Panc1 (cell line): ENCODE data around the gene CYTH4. TPM values are rescaled to one million over a fixed set of nuclear protein-coding genes. Genes with fewer than 3 reads are reported as not detected.

Experiments used
- ATAC-seq: fragments of 200-7000 bp; cut with Tn5 transposase; 2 replicates; pipeline ENCODE4 v1.9.1; 2020; ENCODE audit warnings: mild to moderate bottlenecking, moderate library complexity
- BruUV-seq: library from RNA; stranded (reverse); fragments of 400-500 nt; replicated peaks from 2 replicates; lab custom pipeline; 2021; lab: Mats Ljungman, UMichigan
- CTCF ChIA-PET: fragments of 300-600 bp; sonication (Branson Sonifier 250); formaldehyde crosslinking; loops from one replicate; lab custom pipeline; 2022; ENCODE audit warnings: antibody characterized with exemption; lab: Charles Lee
- POLR2A ChIA-PET: fragments of 300-600 bp; sonication (Branson Sonifier 250); formaldehyde crosslinking; loops from one replicate; lab custom pipeline; 2022; ENCODE audit warnings: antibody characterized with exemption; lab: Charles Lee
- DNase-seq: peaks from one replicate; pipeline ENCODE4 v3.0.0-alpha.2; 2010; ENCODE audit warnings: low read depth, low spot score
- H3K27ac ChIP-seq: 2 replicates; pipeline ENCODE4 v1.5.1; 2011; ENCODE audit warnings: mild to moderate bottlenecking, low read length, inconsistent platforms
- H3K27me3 ChIP-seq: fragments of 200-500 bp; sonication (Bioruptor generic); 2 replicates; pipeline ENCODE4 v1.6.0; 2014; ENCODE audit warnings: low read length, inconsistent platforms; ENCODE audit not compliant: control insufficient read depth, insufficient read depth
- H3K36me3 ChIP-seq: fragments of 200-500 bp; sonication (Bioruptor generic); 2 replicates; pipeline ENCODE4 v1.5.1; 2014; ENCODE audit warnings: inconsistent platforms, mild to moderate bottlenecking, low read length, moderate library complexity; ENCODE audit not compliant: control insufficient read depth, insufficient read depth
- H3K4me1 ChIP-seq: 2 replicates; pipeline ENCODE4 v1.5.1; 2011; ENCODE audit warnings: inconsistent platforms, mild to moderate bottlenecking, low read length, moderate library complexity; ENCODE audit not compliant: control insufficient read depth, insufficient read depth
- H3K4me3 ChIP-seq, 2 experiments: 2 replicates each; pipeline ENCODE4 v1.5.1; 2011 to 2012; ENCODE audit warnings: low read depth in 2 of 2, low read length in 2 of 2, mild to moderate bottlenecking in 2 of 2, inconsistent platforms in 1 of 2, moderate library complexity in 1 of 2
- H3K9me3 ChIP-seq: fragments of 200-500 bp; sonication (Bioruptor generic); 2 replicates; pipeline ENCODE4 v1.5.1; 2014; ENCODE audit warnings: low read depth, mild to moderate bottlenecking, inconsistent platforms, low read length, moderate library complexity; ENCODE audit not compliant: control insufficient read depth, insufficient read depth
- POLR2AphosphoS5 ChIP-seq: IDR thresholded peaks from 2 replicates; pipeline ENCODE4 v1.6.1; 2012; ENCODE audit warnings: mild to moderate bottlenecking, low read depth, low read length, moderate library complexity
- SIN3A ChIP-seq: IDR thresholded peaks from 2 replicates; pipeline ENCODE4 v1.6.1; 2012; ENCODE audit warnings: low read depth, mild to moderate bottlenecking, low read length, moderate library complexity, borderline replicate concordance; ENCODE audit not compliant: insufficient read depth
- TCF7L2 ChIP-seq: IDR thresholded peaks from 2 replicates; pipeline ENCODE4 v1.6.1; 2011; ENCODE audit warnings: mild to moderate bottlenecking, low read depth, low read length, inconsistent platforms
- in situ Hi-C: cut with HindIII; loops from 2 replicates; pipeline ENCODE4 v1.10.0; 2016; ENCODE audit warnings: low sequenced_read_pairs, low pct_unique_long_range_greater_than_20kb
- intact Hi-C: fragments of 100-400 bp; cut with micrococcal nuclease; formaldehyde crosslinking; loops from one replicate; pipeline ENCODE4 v1.10.0; 2022; ENCODE audit not compliant: unreplicated experiment
- total RNA-seq: library from RNA; stranded (reverse); gene quantifications from one replicate; pipeline ENCODE4 v1.2.1, GENCODE V29; 2021; ENCODE audit not compliant: unreplicated experiment
- TF ChIP-seq, protein P1 (sequence below), 2 experiments: IDR thresholded peaks; 2 replicates each; pipeline ENCODE4 v1.6.1; 2011 to 2012; ENCODE audit warnings: low read depth in 2 of 2, control low read depth in 1 of 2, low read length in 1 of 2, mild to moderate bottlenecking in 1 of 2, moderate library complexity in 1 of 2; ENCODE audit not compliant: insufficient read depth in 1 of 2
- TF ChIP-seq, protein P2 (sequence below): fragments of 450-650 bp; IDR thresholded peaks from 2 replicates; pipeline ENCODE4 v1.5.1; 2017; ENCODE audit warnings: mild to moderate bottlenecking

Gene CYTH4
- total RNA-seq, 1 experiment from 2014 or later: 1.3 TPM

DNA sequence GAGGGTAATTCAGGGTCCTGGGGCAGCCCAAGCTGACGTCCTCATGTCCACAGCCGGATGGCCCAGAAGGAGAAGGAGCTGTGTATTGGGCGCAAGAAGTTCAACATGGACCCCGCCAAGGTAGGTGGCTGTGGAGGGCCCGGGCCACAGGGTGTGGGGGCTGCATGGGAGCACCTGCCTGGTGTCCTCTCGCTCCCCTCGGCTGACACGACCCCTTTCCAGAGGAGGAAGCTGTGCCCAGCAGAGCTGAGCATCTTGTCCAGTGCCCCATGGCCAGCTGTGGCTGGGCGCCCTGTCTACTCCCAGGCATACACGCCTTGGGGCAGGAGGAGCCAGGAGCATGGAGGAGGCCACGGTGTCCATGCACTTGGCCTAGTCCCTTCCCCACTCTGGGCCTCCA is 13.6 kb downstream of the CYTH4 start:
- intact Hi-C loops: no loop called here
- H3K36me3 ChIP-seq: no peaks in the 10 kb centered on the region

DNA sequence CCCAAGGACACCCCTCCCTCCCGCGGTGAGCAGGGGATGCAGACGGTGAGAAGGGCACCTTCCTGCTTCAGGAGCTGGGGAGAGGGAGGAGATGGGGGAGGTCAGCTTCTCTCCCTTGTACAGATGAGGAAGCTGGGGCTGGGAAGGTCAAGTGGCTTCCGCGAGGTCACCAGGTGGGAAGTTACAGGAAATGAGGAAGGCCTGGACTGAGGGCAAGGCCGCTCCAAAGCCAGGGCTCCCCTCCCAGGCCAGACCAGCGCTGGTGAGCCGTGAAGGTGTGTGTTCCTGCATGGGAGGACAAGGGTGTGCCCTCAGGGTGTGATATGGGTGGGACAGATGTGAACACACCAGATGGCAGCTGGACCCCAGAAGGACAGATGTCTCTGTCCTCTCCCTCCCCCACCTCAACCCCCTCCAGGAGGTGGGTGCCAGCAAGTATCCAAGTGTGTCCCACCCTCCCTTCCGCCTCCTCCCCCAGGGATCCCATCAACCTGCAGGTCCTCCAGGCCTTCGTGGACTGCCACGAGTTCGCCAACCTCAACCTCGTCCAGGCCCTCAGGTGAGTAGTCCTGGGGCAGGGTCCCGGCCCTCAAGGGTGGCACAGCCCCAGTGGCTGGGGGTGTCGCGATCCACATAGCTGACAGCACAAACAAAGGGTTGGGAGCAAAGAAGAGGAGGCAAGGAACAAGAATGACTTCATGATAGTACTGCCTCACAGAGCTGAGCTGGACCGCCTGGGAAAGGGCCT is 16.6 kb downstream of the CYTH4 start:
- intact Hi-C loops (no loop called here), in situ Hi-C loops (no loop called here)
- H3K27ac ChIP-seq: no peak overlapping the region
- CTCF ChIA-PET: interaction anchor here (0.5 kb wide), 1 partner anchor 132 kb away, joined by 3 read pairs; no protein-coding TSS in a partner anchor
- H3K36me3 ChIP-seq: no peaks in the 10 kb centered on the region
- TF ChIP-seq, protein P1, sequence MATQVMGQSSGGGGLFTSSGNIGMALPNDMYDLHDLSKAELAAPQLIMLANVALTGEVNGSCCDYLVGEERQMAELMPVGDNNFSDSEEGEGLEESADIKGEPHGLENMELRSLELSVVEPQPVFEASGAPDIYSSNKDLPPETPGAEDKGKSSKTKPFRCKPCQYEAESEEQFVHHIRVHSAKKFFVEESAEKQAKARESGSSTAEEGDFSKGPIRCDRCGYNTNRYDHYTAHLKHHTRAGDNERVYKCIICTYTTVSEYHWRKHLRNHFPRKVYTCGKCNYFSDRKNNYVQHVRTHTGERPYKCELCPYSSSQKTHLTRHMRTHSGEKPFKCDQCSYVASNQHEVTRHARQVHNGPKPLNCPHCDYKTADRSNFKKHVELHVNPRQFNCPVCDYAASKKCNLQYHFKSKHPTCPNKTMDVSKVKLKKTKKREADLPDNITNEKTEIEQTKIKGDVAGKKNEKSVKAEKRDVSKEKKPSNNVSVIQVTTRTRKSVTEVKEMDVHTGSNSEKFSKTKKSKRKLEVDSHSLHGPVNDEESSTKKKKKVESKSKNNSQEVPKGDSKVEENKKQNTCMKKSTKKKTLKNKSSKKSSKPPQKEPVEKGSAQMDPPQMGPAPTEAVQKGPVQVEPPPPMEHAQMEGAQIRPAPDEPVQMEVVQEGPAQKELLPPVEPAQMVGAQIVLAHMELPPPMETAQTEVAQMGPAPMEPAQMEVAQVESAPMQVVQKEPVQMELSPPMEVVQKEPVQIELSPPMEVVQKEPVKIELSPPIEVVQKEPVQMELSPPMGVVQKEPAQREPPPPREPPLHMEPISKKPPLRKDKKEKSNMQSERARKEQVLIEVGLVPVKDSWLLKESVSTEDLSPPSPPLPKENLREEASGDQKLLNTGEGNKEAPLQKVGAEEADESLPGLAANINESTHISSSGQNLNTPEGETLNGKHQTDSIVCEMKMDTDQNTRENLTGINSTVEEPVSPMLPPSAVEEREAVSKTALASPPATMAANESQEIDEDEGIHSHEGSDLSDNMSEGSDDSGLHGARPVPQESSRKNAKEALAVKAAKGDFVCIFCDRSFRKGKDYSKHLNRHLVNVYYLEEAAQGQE (IDR thresholded peaks at IDR 0.05; ENCODE audit: insufficient read depth in 1 of 2, low read depth in 2 of 2, low read length in 1 of 2): no peak
- TF ChIP-seq TCF7L2 (no peak), SIN3A (no peak), POLR2AphosphoS5 (no peak)
- TF ChIP-seq, protein P2, sequence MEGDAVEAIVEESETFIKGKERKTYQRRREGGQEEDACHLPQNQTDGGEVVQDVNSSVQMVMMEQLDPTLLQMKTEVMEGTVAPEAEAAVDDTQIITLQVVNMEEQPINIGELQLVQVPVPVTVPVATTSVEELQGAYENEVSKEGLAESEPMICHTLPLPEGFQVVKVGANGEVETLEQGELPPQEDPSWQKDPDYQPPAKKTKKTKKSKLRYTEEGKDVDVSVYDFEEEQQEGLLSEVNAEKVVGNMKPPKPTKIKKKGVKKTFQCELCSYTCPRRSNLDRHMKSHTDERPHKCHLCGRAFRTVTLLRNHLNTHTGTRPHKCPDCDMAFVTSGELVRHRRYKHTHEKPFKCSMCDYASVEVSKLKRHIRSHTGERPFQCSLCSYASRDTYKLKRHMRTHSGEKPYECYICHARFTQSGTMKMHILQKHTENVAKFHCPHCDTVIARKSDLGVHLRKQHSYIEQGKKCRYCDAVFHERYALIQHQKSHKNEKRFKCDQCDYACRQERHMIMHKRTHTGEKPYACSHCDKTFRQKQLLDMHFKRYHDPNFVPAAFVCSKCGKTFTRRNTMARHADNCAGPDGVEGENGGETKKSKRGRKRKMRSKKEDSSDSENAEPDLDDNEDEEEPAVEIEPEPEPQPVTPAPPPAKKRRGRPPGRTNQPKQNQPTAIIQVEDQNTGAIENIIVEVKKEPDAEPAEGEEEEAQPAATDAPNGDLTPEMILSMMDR: no peak
- no peaks in the 10 kb centered on the region for H3K9me3 ChIP-seq
- DNase-seq: no peak
- H3K27me3 ChIP-seq: no peaks in the 10 kb centered on the region
- BruUV-seq: no TSS peak
- no peak for ATAC-seq
- no peak overlapping the region for H3K4me3 ChIP-seq
- POLR2A ChIA-PET: interaction anchor here (0.5 kb wide), 1 partner anchor 105 kb away, joined by 3 read pairs; no protein-coding TSS in a partner anchor
- peaks cover 4% of the 10 kb centered on the region for H3K4me1 ChIP-seq

More for the DNA sequence above, 13.6 kb downstream of the CYTH4 start:
- in situ Hi-C loops: no loop called here
- Histone ChIP-seq H3K4me1 (peaks cover 4% of the 10 kb centered on the region; the same call in 1 of the 2 replicates), H3K9me3 (no peaks in the 10 kb centered on the region), H3K27ac (no peak overlapping the region), H3K27me3 (no peaks in the 10 kb centered on the region), H3K4me3 (no peak overlapping the region)
- ATAC-seq: no peak
- TF ChIP-seq TCF7L2: no peak
- no peak for TF ChIP-seq SIN3A
- TF ChIP-seq, protein P2: no peak
- TF ChIP-seq POLR2AphosphoS5: no peak
- TF ChIP-seq, protein P1 (IDR thresholded peaks at IDR 0.05; ENCODE audit: insufficient read depth in 1 of 2, low read depth in 2 of 2, low read length in 1 of 2): no peak
- DNase-seq: no peak
- ChIA-PET CTCF (interaction anchor here (1.2 kb wide), 1 partner anchor 13 kb away, joined by 3 read pairs; no protein-coding TSS in a partner anchor), POLR2A (no interaction called here)
- no TSS peak for BruUV-seq
